Stimulated activated CD4-positive, alpha-beta T cell treated with anti-CD3 and anti-CD28 coated beads, Interleukin-4, amount 100 ng/mL, for 24 hours (primary cell): ENCODE results near the gene ASCL5.

Experiments used
- DNase-seq: peaks from one replicate; pipeline ENCODE4 v3.0.0-alpha.2; 2020

The ASCL5 gene

DNA sequence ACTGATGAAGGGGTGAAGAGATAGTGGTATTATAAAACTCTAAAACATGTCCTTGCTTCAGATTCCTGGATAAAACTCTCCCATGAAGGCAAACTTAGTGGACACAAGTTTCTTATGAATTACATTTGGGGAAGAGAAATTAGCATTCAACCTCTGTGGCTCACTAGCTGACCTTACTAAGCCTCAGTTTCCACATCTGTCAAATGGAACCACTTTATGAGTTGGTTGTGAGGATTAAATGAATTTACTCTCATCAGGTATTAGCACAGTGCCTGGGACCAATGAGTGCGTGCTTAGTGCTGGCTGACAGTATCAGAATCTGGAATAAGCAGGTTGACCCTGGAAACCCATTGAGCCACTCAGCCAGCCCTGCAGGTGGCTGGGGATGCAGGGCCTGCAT, 17.3 kb downstream of the ASCL5 start:
- DNase-seq: no peak

GRCh38 chr1:201108614-201109013, 18.4 kb downstream of the ASCL5 start:
- no peak for DNase-seq

- no peak for DNase-seq
Observed at GRCh38 chr1:201105688-201106087, 21.3 kb downstream of the ASCL5 start.

GRCh38 chr1:201104141-201104540, 22.8 kb downstream of the ASCL5 start:
- DNase-seq: no peak

GRCh38 chr1:201103666-201104065, 23.3 kb downstream of the ASCL5 start:
- no peak for DNase-seq

GRCh38 chr1:201100169-201100930, 26.6 kb downstream of the ASCL5 start:
- DNase-seq: no peak

DNA sequence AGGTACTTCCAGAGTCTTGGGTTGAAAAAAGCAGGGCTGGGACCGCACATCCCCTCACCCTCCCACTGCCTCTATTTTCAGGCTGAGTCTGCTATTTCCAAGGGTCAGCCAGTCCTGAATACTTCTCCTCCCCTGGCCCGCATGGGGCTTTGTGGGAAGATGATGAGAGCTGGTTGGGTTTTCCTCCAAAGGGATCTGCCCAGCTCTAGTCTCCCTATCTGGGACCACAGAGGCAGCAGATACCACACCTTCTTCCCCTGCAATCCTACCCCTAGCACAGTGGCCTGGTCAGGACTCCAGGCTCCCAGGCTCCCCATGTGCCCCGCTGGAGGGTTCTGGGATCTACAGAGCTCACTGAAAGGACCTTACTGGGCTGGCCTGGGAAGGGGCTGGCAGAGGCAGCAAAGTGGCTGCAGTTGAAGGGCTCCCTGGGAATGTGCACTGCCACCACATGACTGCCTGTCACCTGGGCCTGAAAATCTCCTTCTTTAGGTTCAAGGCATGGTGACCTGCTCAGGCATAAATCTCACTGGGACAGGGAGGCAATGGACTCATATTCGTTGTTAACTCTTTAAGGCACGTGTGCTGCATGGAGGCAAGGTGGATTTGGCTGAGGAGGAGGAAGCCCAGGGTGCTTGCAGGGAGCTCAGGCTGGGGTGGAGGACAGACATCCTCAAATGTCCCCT, 27.8 kb downstream of the ASCL5 start:
- DNase-seq: no peak

DNA sequence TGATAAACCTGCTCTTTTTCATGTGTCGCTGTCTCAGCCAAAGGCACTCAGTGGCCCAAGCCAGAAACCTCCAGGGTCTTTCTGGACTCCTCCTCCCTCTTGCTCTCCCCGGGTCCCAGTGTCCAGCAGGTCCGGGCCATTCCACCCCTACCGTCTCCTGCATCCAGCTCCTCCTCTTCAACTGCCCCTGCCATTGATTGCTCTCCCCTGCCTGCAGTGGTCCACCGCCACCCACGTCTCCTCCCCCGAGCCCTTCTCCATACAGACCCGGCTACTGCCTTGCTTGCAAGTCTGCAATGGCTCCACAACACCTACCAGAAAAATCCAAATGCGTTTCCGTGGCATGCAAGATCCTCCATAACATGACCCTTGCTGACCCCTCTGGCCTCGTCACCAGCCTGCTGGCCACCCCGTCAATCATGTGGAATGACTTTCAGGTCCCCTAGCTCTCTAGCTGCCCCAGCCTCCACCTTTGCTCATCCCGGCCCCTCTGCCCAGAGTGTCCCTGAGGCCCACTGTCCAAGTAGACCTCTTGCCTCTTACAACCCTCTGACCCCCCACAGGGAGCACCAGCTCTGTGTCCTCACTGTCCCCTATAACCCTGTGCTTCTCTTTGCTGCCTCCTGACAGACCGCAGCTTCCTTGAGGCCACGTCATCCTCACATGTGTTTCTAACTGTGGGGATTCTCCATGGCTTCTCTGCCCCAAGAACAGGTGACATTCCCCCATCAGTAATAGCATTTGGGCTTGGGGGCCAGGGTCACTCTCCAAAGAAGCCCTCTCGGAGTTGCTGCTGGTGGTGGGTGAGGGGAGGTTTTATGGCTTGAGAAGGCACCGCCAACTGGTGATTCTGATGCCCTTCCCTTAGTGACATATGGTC, 29.8 kb downstream of the ASCL5 start:
- no peak for DNase-seq

GRCh38 chr1:201096041-201096461, 30.9 kb downstream of the ASCL5 start:
- no peak for DNase-seq

GRCh38 chr1:201095581-201095980, 31.4 kb downstream of the ASCL5 start:
- DNase-seq: no peak

DNA sequence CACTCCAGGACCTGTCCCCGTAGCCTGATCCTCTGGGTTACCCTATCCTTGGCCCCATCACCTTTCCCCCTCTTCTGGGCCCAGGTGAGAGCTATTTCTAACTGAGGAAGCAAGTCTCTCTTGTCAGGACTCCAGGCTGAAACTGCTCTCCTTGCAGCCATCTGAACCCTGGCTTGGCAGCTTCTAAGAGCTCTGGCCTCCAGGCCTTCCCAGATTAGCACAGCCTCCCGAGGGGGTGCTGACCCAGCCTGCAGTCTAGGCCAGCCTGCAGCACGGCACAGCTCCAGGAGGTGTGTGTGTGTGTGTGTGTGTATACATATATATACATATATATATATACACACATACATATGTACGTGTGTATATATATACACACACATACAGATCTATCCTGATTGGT, 32.2 kb downstream of the ASCL5 start:
- DNase-seq: no peak

DNA sequence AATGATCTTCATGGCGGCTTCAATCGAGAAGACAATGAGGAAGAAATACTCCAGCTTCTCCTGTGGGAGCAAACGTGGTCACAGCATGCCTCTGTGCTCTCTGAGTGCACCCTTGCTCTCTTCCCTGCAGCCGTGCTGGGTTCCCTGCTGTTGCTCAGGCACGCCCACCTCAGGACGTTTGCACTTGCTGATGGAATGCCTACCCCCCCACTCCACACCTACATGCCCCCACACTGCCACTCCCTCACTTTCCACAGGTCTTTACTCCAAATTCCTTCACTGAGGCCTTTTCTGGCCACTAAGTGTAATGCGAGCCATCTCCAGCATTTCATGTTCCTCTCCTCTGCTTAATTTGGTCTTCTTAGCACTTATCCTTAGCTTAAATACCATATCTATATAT, 33.0 kb downstream of the ASCL5 start:
- no peak for DNase-seq

DNA sequence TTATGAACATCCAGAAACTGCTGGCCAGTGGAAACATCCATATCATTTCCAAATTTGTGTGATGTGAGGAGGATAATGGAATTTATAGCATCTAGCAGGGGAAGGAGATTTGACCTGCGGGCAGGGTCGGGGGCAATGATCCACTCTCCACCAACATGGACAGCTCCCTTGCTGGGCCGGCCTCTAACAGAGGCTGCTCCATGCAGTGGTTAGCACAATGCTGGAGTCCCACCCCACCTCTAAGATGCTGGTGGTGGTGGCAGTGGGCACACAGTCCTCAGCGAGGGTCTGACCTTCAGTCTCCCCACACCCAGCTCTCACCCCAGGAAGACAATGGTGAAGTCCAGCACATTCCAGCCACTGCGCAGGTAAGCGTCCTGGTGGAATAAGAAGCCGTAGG, 33.4 kb downstream of the ASCL5 start:
- DNase-seq: no peak

- no peak for DNase-seq
Observed at GRCh38 chr1:201092738-201093137, 34.2 kb downstream of the ASCL5 start.

- no peak for DNase-seq
Observed at GRCh38 chr1:201091256-201091655, 35.7 kb downstream of the ASCL5 start.

DNA sequence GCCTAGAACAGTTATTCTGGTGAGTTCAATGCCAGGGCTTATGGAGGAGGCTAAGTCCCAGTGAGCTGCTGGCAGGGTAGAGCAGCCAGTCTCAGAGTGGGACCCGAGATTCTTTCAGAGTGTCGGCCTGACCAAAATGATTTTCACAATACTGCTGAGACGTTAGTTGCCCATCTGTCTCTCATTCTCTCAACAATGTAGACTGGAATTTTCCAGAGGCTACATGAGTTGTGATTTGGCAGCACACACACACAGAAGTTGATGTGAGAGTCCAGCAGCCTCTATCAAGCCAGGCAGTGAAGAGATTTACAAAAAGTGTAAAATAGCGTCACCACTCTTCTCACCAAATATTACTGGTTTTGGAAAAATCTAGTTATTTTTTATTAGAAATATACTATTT, 36.4 kb downstream of the ASCL5 start:
- DNase-seq: no peak

DNA sequence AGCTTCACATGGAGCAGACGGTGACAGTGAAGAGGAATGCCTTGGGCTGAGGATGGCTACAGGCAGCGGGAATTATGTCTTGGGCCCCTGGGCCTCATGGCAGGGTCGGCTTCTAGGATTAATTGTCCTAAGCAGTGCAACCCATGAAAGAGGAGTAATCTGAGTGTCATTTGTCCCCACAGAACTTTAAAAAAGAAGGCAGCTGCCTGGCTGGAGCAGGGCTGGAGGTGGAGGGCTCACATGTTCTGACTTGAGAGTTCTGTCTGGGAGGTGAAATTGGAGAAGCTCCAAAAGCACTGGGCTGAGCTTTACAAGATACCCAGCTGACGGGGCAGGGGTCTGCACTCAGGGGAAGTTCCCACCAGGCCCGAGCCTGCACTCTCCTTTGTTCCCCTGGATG, 37.4 kb downstream of the ASCL5 start:
- DNase-seq: no peak

- DNase-seq: no peak
Observed at GRCh38 chr1:201088901-201089525, 38.0 kb downstream of the ASCL5 start.

GRCh38 chr1:201088395-201088794, 38.6 kb downstream of the ASCL5 start:
- no peak for DNase-seq

- DNase-seq: peak; percentile 38
Observed at GRCh38 chr1:201085902-201086735, 40.9 kb downstream of the ASCL5 start.

- DNase-seq: no peak
Observed at GRCh38 chr1:201084295-201084694, 42.7 kb downstream of the ASCL5 start.

GRCh38 chr1:201083741-201084140, 43.2 kb downstream of the ASCL5 start:
- DNase-seq: no peak
